A673 (cell line): ENCODE results near the gene NFATC2. TPM values are rescaled to one million over a fixed set of nuclear protein-coding genes. Genes with fewer than 3 reads are reported as not detected.

ENCODE experiments used
- BruUV-seq: library from RNA; stranded (reverse); fragments of 400-500 nt; replicated peaks from 2 replicates; lab custom pipeline; 2021; lab: Mats Ljungman, UMichigan
- CTCF ChIA-PET: fragments of 300-600 bp; sonication (Branson Sonifier 250); formaldehyde crosslinking; loops from one replicate; lab custom pipeline; 2022; ENCODE audit warnings: antibody characterized with exemption; lab: Charles Lee
- POLR2A ChIA-PET: fragments of 300-600 bp; sonication (Branson Sonifier 250); formaldehyde crosslinking; loops from one replicate; lab custom pipeline; 2022; ENCODE audit warnings: antibody characterized with exemption; ENCODE audit not compliant: low non-redundant PET; lab: Charles Lee
- DNase-seq: peaks from one replicate; pipeline ENCODE4 v3.0.0-alpha.2; 2015; ENCODE audit warnings: low spot score
- H3K27ac ChIP-seq: fragments of 200-600 bp; sonication (generic); 2 replicates; pipeline ENCODE4 v1.5.1; 2016; ENCODE audit warnings: mixed run types, low read depth, mild to moderate bottlenecking, mixed read lengths, antibody characterized with exemption, low read length; ENCODE audit not compliant: poor library complexity, severe bottlenecking
- H3K27me3 ChIP-seq: fragments of 200-600 bp; sonication (generic); replicated peaks from 2 replicates; pipeline ENCODE4 v1.6.1; 2017; ENCODE audit warnings: mixed run types, low read depth, mild to moderate bottlenecking, mixed read lengths, antibody characterized with exemption, low read length; ENCODE audit not compliant: insufficient read depth, poor library complexity
- H3K36me3 ChIP-seq: fragments of 200-600 bp; sonication (generic); 2 replicates; pipeline ENCODE4 v1.6.1; 2016; ENCODE audit warnings: mixed run types, mild to moderate bottlenecking, mixed read lengths, antibody characterized with exemption, low read length; ENCODE audit not compliant: insufficient read depth, poor library complexity, severe bottlenecking
- H3K4me1 ChIP-seq: fragments of 200-600 bp; sonication (generic); 2 replicates; pipeline ENCODE4 v1.6.1; 2017; ENCODE audit warnings: mixed run types, mild to moderate bottlenecking, mixed read lengths, antibody characterized with exemption, low read length; ENCODE audit not compliant: insufficient read depth, poor library complexity, severe bottlenecking
- H3K4me3 ChIP-seq: fragments of 200-600 bp; sonication (generic); 2 replicates; pipeline ENCODE4 v1.5.1; 2016; ENCODE audit warnings: low read depth, mixed run types, mild to moderate bottlenecking, mixed read lengths, low read length; ENCODE audit not compliant: poor library complexity, severe bottlenecking
- H3K9me3 ChIP-seq: fragments of 200-600 bp; sonication (generic); 2 replicates; pipeline ENCODE4 v1.6.1; 2016; ENCODE audit warnings: mixed run types, low read depth, mild to moderate bottlenecking, mixed read lengths, antibody characterized with exemption, low read length; ENCODE audit not compliant: poor library complexity, severe bottlenecking
- CTCF ChIP-seq: fragments of 300-800, 200-600 bp; sonication (generic); conservative IDR thresholded peaks from 2 replicates; pipeline ENCODE4 v1.5.1; 2017; ENCODE audit warnings: low read depth, mild to moderate bottlenecking, antibody characterized with exemption, low read length, moderate library complexity, mixed read lengths
- EZH2 ChIP-seq: fragments of 200-600 bp; sonication (generic); IDR thresholded peaks from 2 replicates; pipeline ENCODE4 v1.6.1; 2017; ENCODE audit warnings: borderline replicate concordance, low read depth, mild to moderate bottlenecking, mixed read lengths, antibody characterized with exemption, low read length; ENCODE audit not compliant: poor library complexity, severe bottlenecking
- intact Hi-C: fragments of 100-400 bp; cut with micrococcal nuclease; formaldehyde crosslinking; loops from one replicate; pipeline ENCODE4 v1.10.0; 2022; ENCODE audit not compliant: unreplicated experiment
- total RNA-seq: library from RNA; stranded (reverse); gene quantifications from 2 replicates; pipeline ENCODE4 v1.2.3, GENCODE V29; 2021

NFATC2 gene
- total RNA-seq, 1 experiment from 2014 or later, result 0.64 TPM

- Histone ChIP-seq H3K36me3 (no peaks in the 10 kb centered on the region), H3K4me1 (peaks cover 7% of the 10 kb centered on the region), H3K9me3 (no peaks in the 10 kb centered on the region), H3K27ac (no peak overlapping the region), H3K4me3 (no peak overlapping the region), H3K27me3 (no peaks in the 10 kb centered on the region)
- ChIA-PET POLR2A (no interaction called here), CTCF (no interaction called here)
- no peak for DNase-seq
- BruUV-seq, result no TSS peak
- intact Hi-C loops, result no loop called here
- TF ChIP-seq EZH2, result no peak
- TF ChIP-seq CTCF, result no peak
These were observed 154.3 kb downstream of the NFATC2 start for GRCh38 chr20:51388227-51388626.

GRCh38 chr20:51387125-51387875 lies 155.2 kb downstream of the NFATC2 start:
- DNase-seq, result no peak
- no peaks in the 10 kb centered on the region for H3K9me3 ChIP-seq
- CTCF ChIA-PET, result interaction anchor here (0.8 kb wide), 1 partner anchor 207 kb away, joined by 3 read pairs; no protein-coding TSS in a partner anchor
- POLR2A ChIA-PET, result interaction anchor here (0.6 kb wide), 1 partner anchor 266 kb away, joined by 4 read pairs; no protein-coding TSS in a partner anchor
- H3K27me3 ChIP-seq, result no peaks in the 10 kb centered on the region
- no peaks in the 10 kb centered on the region for H3K36me3 ChIP-seq
- TF ChIP-seq EZH2 (no peak), CTCF (no peak)
- intact Hi-C loops, result loop anchor here (2.0 kb wide), 1 partner anchor 208 kb away; no protein-coding TSS in a partner anchor
- no peak overlapping the region for H3K4me3 ChIP-seq
- no peak overlapping the region for H3K27ac ChIP-seq
- no TSS peak for BruUV-seq
- peaks cover 7% of the 10 kb centered on the region for H3K4me1 ChIP-seq

GRCh38 chr20:51386586-51386985 lies 155.9 kb downstream of the NFATC2 start:
- Histone ChIP-seq H3K9me3 (no peaks in the 10 kb centered on the region), H3K4me1 (peaks cover 7% of the 10 kb centered on the region), H3K27me3 (no peaks in the 10 kb centered on the region), H3K36me3 (no peaks in the 10 kb centered on the region), H3K4me3 (no peak overlapping the region), H3K27ac (no peak overlapping the region)
- no TSS peak for BruUV-seq
- ChIA-PET CTCF (interaction anchor here (1.0 to 1.6 kb wide), 5 partner anchors 107 to 697 kb away, joined by 3 to 31 read pairs (median 5); no protein-coding TSS in a partner anchor), POLR2A (interaction anchor here (0.5 kb wide), 1 partner anchor 219 kb away, joined by 8 read pairs; no protein-coding TSS in a partner anchor)
- DNase-seq, result no peak
- intact Hi-C loops, result loop anchor here (2.0 kb wide), 1 partner anchor 208 kb away; no protein-coding TSS in a partner anchor
- TF ChIP-seq EZH2 (no peak), CTCF (no peak)
